Neutrophil (primary cell): ENCODE results near the gene DUOX1.

ENCODE experiments used
- H3K27ac ChIP-seq: fragments of 200-600 bp; sonication (generic); 2 replicates; pipeline ENCODE4 v1.5.1; 2016; ENCODE audit warnings: mild to moderate bottlenecking, moderate library complexity
- H3K27me3 ChIP-seq: fragments of 200-600 bp; sonication (generic); 2 replicates; pipeline ENCODE4 v1.6.0; 2016; ENCODE audit warnings: mild to moderate bottlenecking
- H3K36me3 ChIP-seq: fragments of 200-600 bp; sonication (generic); 2 replicates; pipeline ENCODE4 v1.5.1; 2017
- H3K4me1 ChIP-seq, 2 experiments: fragments of 200-600 bp in 1 of 2; sonication (generic) in 1 of 2; 1 replicate in 1 of 2; 2 replicates in 1 of 2; pipeline versions ENCODE4 v1.5.1 to v1.6.1; 2013 to 2016; ENCODE audit warnings: low read depth in 1 of 2, low read length in 1 of 2, mild to moderate bottlenecking in 1 of 2, moderate library complexity in 1 of 2; ENCODE audit not compliant: control insufficient read depth in 1 of 2, insufficient read depth in 1 of 2
- H3K4me3 ChIP-seq, 2 experiments: fragments of 200-600 bp in 1 of 2; sonication (generic) in 1 of 2; 1 replicate in 1 of 2; 2 replicates in 1 of 2; pipeline ENCODE4 v1.5.1; 2013 to 2016; ENCODE audit warnings: low read depth in 1 of 2, low read length in 1 of 2, mild to moderate bottlenecking in 1 of 2, moderate library complexity in 1 of 2
- H3K9me3 ChIP-seq: fragments of 200-600 bp; sonication (generic); 2 replicates; pipeline ENCODE4 v1.5.1; 2016
- TF ChIP-seq, protein P1 (sequence below): fragments of 200-600 bp; sonication (generic); IDR thresholded peaks from 2 replicates; pipeline ENCODE4 v1.5.1; 2016; ENCODE audit warnings: antibody characterized with exemption

DUOX1 gene

DNA sequence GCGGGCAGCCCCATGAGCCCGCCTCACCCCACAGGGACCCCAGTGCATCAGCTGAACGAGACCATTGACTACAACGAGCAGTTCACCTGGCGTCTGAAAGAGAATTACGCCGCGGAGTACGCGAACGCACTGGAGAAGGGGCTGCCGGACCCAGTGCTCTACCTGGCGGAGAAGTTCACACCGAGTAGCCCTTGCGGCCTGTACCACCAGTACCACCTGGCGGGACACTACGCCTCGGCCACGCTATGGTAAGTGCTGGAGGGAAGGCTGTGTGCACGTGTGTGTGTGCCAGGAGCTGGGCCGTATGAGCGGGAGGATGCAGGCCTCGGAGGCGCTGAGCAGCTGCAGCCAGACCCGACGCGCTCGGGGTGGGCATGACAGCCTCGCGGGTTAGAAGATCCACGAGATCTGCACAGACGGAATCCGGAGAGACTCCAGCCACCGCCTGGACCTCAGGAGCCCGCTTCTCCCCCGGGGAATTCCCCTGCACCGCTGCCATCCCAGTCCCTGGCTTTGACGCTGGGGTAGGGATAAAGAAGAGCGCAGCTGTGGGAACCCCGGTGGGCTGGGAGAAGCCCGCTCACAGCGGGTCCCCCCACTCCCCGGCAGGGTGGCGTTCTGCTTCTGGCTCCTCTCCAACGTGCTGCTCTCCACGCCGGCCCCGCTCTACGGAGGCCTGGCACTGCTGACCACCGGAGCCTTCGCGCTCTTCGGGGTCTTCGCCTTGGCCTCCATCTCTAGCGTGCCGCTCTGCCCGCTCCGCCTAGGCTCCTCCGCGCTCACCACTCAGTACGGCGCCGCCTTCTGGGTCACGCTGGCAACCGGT, 13.1 kb upstream of the DUOX1 start:
- no peak overlapping the region for H3K4me3 ChIP-seq
- H3K36me3 ChIP-seq, result no peaks in the 10 kb centered on the region
- H3K27me3 ChIP-seq, result peaks cover 97% of the 10 kb centered on the region
- H3K27ac ChIP-seq, result no peak overlapping the region
- H3K9me3 ChIP-seq, result no peaks in the 10 kb centered on the region
- peaks cover 17 to 33% of the 10 kb centered on the region in 2 experiments for H3K4me1 ChIP-seq
- TF ChIP-seq, protein P1, sequence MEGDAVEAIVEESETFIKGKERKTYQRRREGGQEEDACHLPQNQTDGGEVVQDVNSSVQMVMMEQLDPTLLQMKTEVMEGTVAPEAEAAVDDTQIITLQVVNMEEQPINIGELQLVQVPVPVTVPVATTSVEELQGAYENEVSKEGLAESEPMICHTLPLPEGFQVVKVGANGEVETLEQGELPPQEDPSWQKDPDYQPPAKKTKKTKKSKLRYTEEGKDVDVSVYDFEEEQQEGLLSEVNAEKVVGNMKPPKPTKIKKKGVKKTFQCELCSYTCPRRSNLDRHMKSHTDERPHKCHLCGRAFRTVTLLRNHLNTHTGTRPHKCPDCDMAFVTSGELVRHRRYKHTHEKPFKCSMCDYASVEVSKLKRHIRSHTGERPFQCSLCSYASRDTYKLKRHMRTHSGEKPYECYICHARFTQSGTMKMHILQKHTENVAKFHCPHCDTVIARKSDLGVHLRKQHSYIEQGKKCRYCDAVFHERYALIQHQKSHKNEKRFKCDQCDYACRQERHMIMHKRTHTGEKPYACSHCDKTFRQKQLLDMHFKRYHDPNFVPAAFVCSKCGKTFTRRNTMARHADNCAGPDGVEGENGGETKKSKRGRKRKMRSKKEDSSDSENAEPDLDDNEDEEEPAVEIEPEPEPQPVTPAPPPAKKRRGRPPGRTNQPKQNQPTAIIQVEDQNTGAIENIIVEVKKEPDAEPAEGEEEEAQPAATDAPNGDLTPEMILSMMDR, result no peak

DNA sequence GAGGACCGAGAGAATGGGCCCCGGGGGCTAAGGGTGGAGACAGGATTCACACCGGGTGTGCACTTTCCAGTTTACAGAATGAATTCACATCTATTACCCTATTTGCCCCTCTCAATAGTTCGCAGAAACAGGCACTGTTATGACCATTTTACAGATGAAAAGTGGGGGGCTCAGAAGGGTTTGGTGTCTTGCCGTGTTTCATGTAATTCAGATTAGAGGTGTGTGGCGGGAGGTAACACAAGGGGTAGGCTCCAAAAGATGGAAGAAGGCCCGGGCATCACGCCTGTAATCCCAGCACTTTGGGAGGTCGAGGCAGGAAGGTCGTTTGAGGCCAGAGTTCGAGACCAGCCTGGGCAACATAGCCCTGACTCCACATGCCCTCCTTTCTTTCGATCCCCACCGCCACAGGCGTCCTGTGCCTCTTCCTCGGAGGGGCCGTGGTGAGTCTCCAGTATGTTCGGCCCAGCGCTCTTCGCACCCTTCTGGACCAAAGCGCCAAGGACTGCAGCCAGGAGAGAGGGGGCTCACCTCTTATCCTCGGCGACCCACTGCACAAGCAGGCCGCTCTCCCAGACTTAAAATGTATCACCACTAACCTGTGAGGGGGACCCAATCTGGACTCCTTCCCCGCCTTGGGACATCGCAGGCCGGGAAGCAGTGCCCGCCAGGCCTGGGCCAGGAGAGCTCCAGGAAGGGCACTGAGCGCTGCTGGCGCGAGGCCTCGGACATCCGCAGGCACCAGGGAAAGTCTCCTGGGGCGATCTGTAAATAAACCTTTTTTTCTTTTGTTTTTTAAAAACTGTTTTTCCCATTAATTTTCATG, 12.3 kb upstream of the DUOX1 start:
- peaks cover 12 to 25% of the 10 kb centered on the region in 2 experiments for H3K4me1 ChIP-seq
- H3K27ac ChIP-seq, result no peak overlapping the region
- peak overlapping the region; percentile 28 to 33 for H3K4me3 ChIP-seq
- no peaks in the 10 kb centered on the region for H3K36me3 ChIP-seq
- no peaks in the 10 kb centered on the region for H3K9me3 ChIP-seq
- TF ChIP-seq, protein P1, result no peak
- H3K27me3 ChIP-seq, result peaks cover 97% of the 10 kb centered on the region

DNA sequence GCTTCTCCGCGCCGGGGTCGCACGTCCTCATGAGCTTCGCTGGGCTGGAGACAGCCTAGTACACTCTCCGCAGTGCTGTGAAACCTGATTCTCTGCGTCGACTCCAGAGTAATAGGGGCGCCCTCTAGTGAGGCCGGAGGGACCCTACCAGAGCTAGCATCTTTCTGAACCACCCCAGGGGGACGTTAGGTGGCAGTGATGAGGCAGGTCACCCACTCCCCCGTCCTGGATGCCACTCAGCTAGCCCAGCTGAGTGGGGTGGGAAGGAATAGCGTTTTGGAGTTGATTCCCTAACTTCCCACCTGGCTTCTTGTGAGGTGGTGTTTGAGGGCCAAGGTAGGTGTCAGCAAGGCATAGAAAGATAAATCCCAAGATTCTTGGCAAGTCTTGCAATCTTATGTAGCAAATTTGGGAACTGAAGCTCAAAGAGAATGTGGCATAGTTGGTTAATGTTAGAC, 11.6 kb upstream of the DUOX1 start:
- Histone ChIP-seq H3K4me1 (peaks cover 11 to 20% of the 10 kb centered on the region in 2 experiments), H3K9me3 (no peaks in the 10 kb centered on the region), H3K27ac (no peak overlapping the region), H3K27me3 (peaks cover 97% of the 10 kb centered on the region), H3K4me3 (peak overlapping the region; percentile 28 to 33), H3K36me3 (no peaks in the 10 kb centered on the region)
- TF ChIP-seq, protein P1, result peak; percentile 97

DNA sequence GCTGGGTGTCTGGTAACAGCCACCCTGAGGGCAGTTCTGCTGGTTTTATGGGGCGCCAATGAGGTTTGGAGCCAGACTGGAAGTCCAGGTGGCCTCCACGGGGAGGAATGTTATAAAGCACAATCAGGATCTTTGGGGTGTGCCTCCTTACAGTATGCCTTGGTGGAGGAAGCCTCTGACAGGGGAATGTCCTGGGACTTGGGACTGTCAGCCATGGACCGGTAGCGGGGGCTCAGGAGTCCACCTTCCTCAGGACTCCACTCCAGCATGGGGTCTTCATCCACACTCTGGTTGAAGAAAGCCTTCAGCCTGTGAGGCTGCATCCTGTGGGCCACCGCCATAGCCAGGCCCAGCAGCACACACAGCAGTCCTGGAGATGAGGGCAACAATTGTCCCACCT, 10.8 kb upstream of the DUOX1 start:
- Histone ChIP-seq H3K4me3 (no peak overlapping the region), H3K9me3 (no peaks in the 10 kb centered on the region), H3K27ac (no peak overlapping the region), H3K4me1 (peaks cover 11 to 20% of the 10 kb centered on the region in 2 experiments), H3K27me3 (peaks cover 97% of the 10 kb centered on the region), H3K36me3 (no peaks in the 10 kb centered on the region)
- TF ChIP-seq, protein P1, result no peak

DNA sequence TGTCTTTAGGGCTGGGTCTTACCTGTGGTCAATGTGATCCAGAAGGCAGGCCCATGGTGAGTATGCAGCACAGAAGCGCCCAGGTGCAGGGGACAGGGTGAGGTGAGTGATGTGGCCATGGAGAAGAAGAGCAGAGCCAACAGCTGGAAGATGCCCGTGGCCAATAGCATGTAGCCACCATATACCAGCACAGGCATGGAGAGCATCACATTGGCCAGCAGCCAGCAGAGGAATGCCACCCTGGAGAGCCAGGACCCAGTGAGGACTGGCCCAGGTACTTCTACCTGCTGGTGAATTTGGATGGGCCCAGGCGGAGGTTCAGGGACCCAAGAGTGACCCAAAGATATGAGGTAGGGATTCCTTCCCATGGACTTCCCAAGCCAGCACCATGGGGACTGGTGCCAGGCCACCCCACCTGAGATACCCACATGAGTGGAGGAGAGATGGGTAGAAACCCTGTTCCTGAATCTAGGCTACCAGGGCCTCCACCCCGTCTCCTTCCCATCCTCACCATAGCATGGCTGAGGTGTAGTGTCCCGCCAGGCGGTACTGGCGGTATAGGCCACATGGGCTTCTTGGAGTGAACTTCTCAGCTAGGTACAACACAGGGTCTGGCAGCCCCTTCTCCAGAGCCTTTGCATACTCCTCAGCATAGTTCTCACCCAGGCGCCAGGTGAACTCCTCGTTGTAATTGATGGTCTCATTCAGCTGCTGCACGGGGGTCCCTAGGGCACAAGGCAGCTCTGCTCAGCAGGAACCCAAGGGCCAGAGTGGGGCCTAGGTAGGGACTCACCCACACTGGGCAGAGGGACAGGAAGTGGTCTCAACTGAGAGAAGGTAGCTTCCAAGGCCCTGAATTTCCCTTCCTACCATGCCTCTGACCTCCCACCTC, 9.5 kb upstream of the DUOX1 start:
- peaks cover 11 to 20% of the 10 kb centered on the region in 2 experiments for H3K4me1 ChIP-seq

More for the DNA sequence above, 9.5 kb upstream of the DUOX1 start:
- no peaks in the 10 kb centered on the region for H3K36me3 ChIP-seq
- H3K27ac ChIP-seq, result no peak overlapping the region
- peaks cover 96% of the 10 kb centered on the region for H3K27me3 ChIP-seq
- no peaks in the 10 kb centered on the region for H3K9me3 ChIP-seq
- TF ChIP-seq, protein P1, result no peak
- H3K4me3 ChIP-seq, result no peak overlapping the region
